Measurements from ENCODE around the gene BTC.

DNA sequence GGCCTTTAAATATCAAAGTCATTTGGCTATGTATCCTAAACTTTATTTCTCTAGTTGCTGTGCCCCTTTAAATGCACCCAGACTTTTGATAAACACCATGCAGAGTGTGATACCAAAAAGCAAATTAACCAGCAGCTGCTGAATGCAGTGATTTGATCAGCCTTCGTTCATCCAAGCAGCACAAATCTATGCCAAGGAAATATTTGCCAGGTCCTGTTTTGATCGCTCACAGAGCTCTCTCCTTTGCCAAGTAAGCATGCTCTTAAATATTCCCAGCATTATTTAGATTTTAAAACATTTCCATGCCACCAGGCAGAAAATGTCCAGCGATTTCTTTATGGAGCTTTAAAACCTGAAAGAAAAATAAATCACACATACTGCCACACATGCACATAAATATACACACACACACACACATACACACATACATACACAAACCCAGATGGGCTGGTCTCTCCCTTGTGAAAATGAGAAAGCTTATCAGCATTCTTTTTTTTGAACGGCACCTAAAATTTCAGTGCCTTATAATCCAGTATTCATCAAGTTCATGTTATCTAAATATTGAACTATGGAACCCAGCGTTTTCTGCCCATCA is 35.7 kb downstream of the BTC start:
- TF ChIP-seq, protein P1, sequence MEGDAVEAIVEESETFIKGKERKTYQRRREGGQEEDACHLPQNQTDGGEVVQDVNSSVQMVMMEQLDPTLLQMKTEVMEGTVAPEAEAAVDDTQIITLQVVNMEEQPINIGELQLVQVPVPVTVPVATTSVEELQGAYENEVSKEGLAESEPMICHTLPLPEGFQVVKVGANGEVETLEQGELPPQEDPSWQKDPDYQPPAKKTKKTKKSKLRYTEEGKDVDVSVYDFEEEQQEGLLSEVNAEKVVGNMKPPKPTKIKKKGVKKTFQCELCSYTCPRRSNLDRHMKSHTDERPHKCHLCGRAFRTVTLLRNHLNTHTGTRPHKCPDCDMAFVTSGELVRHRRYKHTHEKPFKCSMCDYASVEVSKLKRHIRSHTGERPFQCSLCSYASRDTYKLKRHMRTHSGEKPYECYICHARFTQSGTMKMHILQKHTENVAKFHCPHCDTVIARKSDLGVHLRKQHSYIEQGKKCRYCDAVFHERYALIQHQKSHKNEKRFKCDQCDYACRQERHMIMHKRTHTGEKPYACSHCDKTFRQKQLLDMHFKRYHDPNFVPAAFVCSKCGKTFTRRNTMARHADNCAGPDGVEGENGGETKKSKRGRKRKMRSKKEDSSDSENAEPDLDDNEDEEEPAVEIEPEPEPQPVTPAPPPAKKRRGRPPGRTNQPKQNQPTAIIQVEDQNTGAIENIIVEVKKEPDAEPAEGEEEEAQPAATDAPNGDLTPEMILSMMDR (conservative IDR thresholded peaks at IDR 0.05): no peak
- no peak for TF ChIP-seq EZH2 (IDR thresholded peaks at IDR 0.05; ENCODE audit: low read depth)
